Mesenchymal stem cell (in vitro differentiated cells and primary cell): ENCODE data around the gene CFLAR.
A peak's percentile ranks its signal among the peaks of the same experiment; 100 is the strongest.
"Not testable (repeated sequence)": the region's sequence is repeated elsewhere in the genome, so short reads cannot be mapped to it uniquely, and the experiment has no call there.

Source experiments
- DNase-seq: peaks from one replicate; pipeline ENCODE4 v3.0.0-alpha.2; 2013
- H2AFZ ChIP-seq: one replicate; pipeline ENCODE4 v1.6.1; 2013; ENCODE audit warnings: low read depth, mild to moderate bottlenecking, control low read depth, inconsistent platforms, low read length, moderate library complexity
- H2AK5ac ChIP-seq: 2 replicates; pipeline ENCODE4 v1.6.1; 2013; ENCODE audit warnings: low read length, moderate library complexity, mild to moderate bottlenecking, inconsistent platforms; ENCODE audit not compliant: severe bottlenecking
- H2BK120ac ChIP-seq: one replicate; pipeline ENCODE4 v1.6.1; 2013; ENCODE audit warnings: low read depth, mild to moderate bottlenecking, inconsistent platforms, low read length, moderate library complexity
- H2BK12ac ChIP-seq, 2 experiments: one replicate each; pipeline ENCODE4 v1.6.1; 2013; ENCODE audit warnings: inconsistent platforms in 2 of 2, low read length in 2 of 2, mild to moderate bottlenecking in 2 of 2, moderate library complexity in 2 of 2, control low read depth in 1 of 2
- H2BK15ac ChIP-seq: one replicate; pipeline ENCODE4 v1.6.1; 2013; ENCODE audit warnings: mild to moderate bottlenecking, low read depth, inconsistent platforms; ENCODE audit not compliant: poor library complexity, severe bottlenecking
- H2BK5ac ChIP-seq: 2 replicates; pipeline ENCODE4 v1.6.1; 2013; ENCODE audit warnings: low read depth, mild to moderate bottlenecking, low read length, control low read depth, inconsistent platforms; ENCODE audit not compliant: poor library complexity, severe bottlenecking
- H3K14ac ChIP-seq, 2 experiments: one replicate each; pipeline ENCODE4 v1.6.1; 2013; ENCODE audit warnings: inconsistent platforms in 2 of 2, low read length in 2 of 2, control low read depth in 1 of 2, mild to moderate bottlenecking in 1 of 2, moderate library complexity in 1 of 2
- H3K18ac ChIP-seq, 2 experiments: one replicate each; pipeline ENCODE4 v1.6.1; 2013; ENCODE audit warnings: inconsistent platforms in 2 of 2, low read length in 2 of 2, control low read depth in 1 of 2, low read depth in 1 of 2, mild to moderate bottlenecking in 1 of 2
- H3K23ac ChIP-seq, 2 experiments: one replicate each; pipeline ENCODE4 v1.6.1; 2013; ENCODE audit warnings: inconsistent platforms in 2 of 2, low read length in 2 of 2, mild to moderate bottlenecking in 2 of 2, moderate library complexity in 2 of 2, control low read depth in 1 of 2
- H3K27ac ChIP-seq: 2 replicates; pipeline ENCODE4 v1.5.1; 2013; ENCODE audit warnings: mild to moderate bottlenecking, moderate library complexity, low read length, control low read depth, inconsistent platforms; ENCODE audit not compliant: poor library complexity, severe bottlenecking
- H3K27me3 ChIP-seq, 2 experiments: 2 replicates each; pipeline versions ENCODE4 v1.6.1 to v1.7.0; 2013; ENCODE audit warnings: low read length in 2 of 2, mild to moderate bottlenecking in 2 of 2, moderate library complexity in 2 of 2, control low read depth in 1 of 2, inconsistent platforms in 1 of 2; ENCODE audit not compliant: control insufficient read depth in 1 of 2, insufficient read depth in 1 of 2
- H3K36me3 ChIP-seq, 2 experiments: 2 replicates each; pipeline versions ENCODE4 v1.6.1 to v1.7.0; 2013; ENCODE audit warnings: low read length in 2 of 2, control low read depth in 1 of 2, inconsistent platforms in 1 of 2, low read depth in 1 of 2, mild to moderate bottlenecking in 1 of 2; ENCODE audit not compliant: insufficient read depth in 2 of 2, control insufficient read depth in 1 of 2
- H3K4ac ChIP-seq, 2 experiments: one replicate each; pipeline ENCODE4 v1.6.1; 2013; ENCODE audit warnings: inconsistent platforms in 2 of 2, low read length in 2 of 2, mild to moderate bottlenecking in 2 of 2, moderate library complexity in 2 of 2, control low read depth in 1 of 2, low read depth in 1 of 2
- H3K4me1 ChIP-seq: 2 replicates; pipeline ENCODE4 v1.6.1; 2013; ENCODE audit warnings: low read depth, low read length, control low read depth; ENCODE audit not compliant: control insufficient read depth, insufficient read depth
- H3K4me2 ChIP-seq: 2 replicates; pipeline ENCODE4 v1.6.1; 2013; ENCODE audit warnings: low read length, mild to moderate bottlenecking, inconsistent platforms; ENCODE audit not compliant: poor library complexity, severe bottlenecking
- H3K4me3 ChIP-seq, 2 experiments: 2 replicates each; pipeline versions ENCODE4 v1.5.1 to v1.7.0; 2013; ENCODE audit warnings: low read length in 2 of 2, mild to moderate bottlenecking in 2 of 2, control low read depth in 1 of 2, low read depth in 1 of 2; ENCODE audit not compliant: insufficient read depth in 1 of 2
- H3K79me1 ChIP-seq: replicated peaks from 2 replicates; pipeline ENCODE4 v1.6.1; 2013; ENCODE audit warnings: mild to moderate bottlenecking, control low read depth, low read length, inconsistent platforms; ENCODE audit not compliant: poor library complexity, severe bottlenecking
- H3K9ac ChIP-seq: 2 replicates; pipeline ENCODE4 v1.7.0; 2013; ENCODE audit warnings: mild to moderate bottlenecking, low read length, moderate library complexity
- H3K9me3 ChIP-seq: 2 replicates; pipeline ENCODE4 v1.7.0; 2013; ENCODE audit warnings: mild to moderate bottlenecking, low read length; ENCODE audit not compliant: control insufficient read depth
- H4K8ac ChIP-seq: one replicate; pipeline ENCODE4 v1.6.1; 2013; ENCODE audit warnings: inconsistent platforms, mild to moderate bottlenecking, low read length, moderate library complexity
- H4K91ac ChIP-seq: one replicate; pipeline ENCODE4 v1.6.1; 2013; ENCODE audit warnings: mild to moderate bottlenecking, low read length, inconsistent platforms
- WGBS: methylation state at CpG from one replicate; pipeline ENCODE4 v1.1.7; 2013; ENCODE audit warnings: mixed read lengths; 5-methylcytosine and 5-hydroxymethylcytosine counted together

The CFLAR gene

GRCh38 chr2:201117735-201118094 is 1.8 kb downstream of the CFLAR start:
- H3K14ac ChIP-seq, H4K8ac ChIP-seq, H3K9me3 ChIP-seq, H3K27me3 ChIP-seq, H2BK12ac ChIP-seq, DNase-seq, H2AFZ ChIP-seq, H4K91ac ChIP-seq, H2BK5ac ChIP-seq, H3K36me3 ChIP-seq, H3K18ac ChIP-seq, H2BK15ac ChIP-seq, H3K4ac ChIP-seq, H2AK5ac ChIP-seq, H3K79me1 ChIP-seq, H3K23ac ChIP-seq: not testable (repeated sequence)
- Histone ChIP-seq H3K9ac (peak overlapping the region; percentile 100), H3K4me1 (peaks cover 12% of the 10 kb centered on the region), H3K4me2 (peak overlapping the region; percentile 84), H3K27ac (peak overlapping the region; percentile 98), H2BK120ac (peak overlapping the region; percentile 6), H3K4me3 (peak overlapping the region in 1 of 2 experiments; percentile 97)
- WGBS: 89% methylated on average over 12 of the region's 13 CpGs

GRCh38 chr2:201118121-201118960 is 2.4 kb downstream of the CFLAR start:
- Histone ChIP-seq H3K9ac (peak overlapping the region; percentile 100), H3K36me3 (no peaks in the 10 kb centered on the region), H3K14ac (no peak overlapping the region), H2AFZ (no peak overlapping the region), H2AK5ac (no peak overlapping the region), H2BK5ac (no peak overlapping the region), H3K4me1 (peaks cover 12% of the 10 kb centered on the region), H4K91ac (peak overlapping the region; percentile 40), H2BK120ac (no peak overlapping the region), H3K27ac (peak overlapping the region; percentile 98), H3K79me1 (peaks cover 3% of the 10 kb centered on the region), H3K4me3 (peak overlapping the region; percentile 54 to 97), H3K18ac (peak overlapping the region; percentile 23 to 90), H3K23ac (peak overlapping the region in 1 of 2 experiments; percentile 87), H3K4ac (peak overlapping the region; percentile 5 to 47), H2BK15ac (peak overlapping the region; percentile 35), H3K4me2 (peak overlapping the region; percentile 63), H4K8ac (peak overlapping the region; percentile 78), H2BK12ac (peak overlapping the region in 1 of 2 experiments; percentile 91), H3K27me3 (no peaks in the 10 kb centered on the region), H3K9me3 (no peaks in the 10 kb centered on the region)
- peak; percentile 88 for DNase-seq
- 32% methylated on average over 48 of the region's 48 CpGs for WGBS

GRCh38 chr2:201118961-201119854 is 3.2 kb downstream of the CFLAR start:
- H3K79me1 ChIP-seq: peaks cover 2% of the 10 kb centered on the region
- H4K8ac ChIP-seq: no peak overlapping the region
- peaks cover 0 to 6% of the 10 kb centered on the region in 2 experiments for H3K36me3 ChIP-seq
- H3K14ac ChIP-seq: no peak overlapping the region
- peak overlapping the region; percentile 54 to 97 for H3K4me3 ChIP-seq
- 42% methylated on average over 11 of the region's 12 CpGs for WGBS
- peak overlapping the region in 1 of 2 experiments; percentile 38 for H3K18ac ChIP-seq
- H3K27ac ChIP-seq: peak overlapping the region; percentile 98
- H2AFZ ChIP-seq: no peak overlapping the region
- H3K4me2 ChIP-seq: peak overlapping the region; percentile 63
- peak overlapping the region; percentile 100 for H3K9ac ChIP-seq
- H2BK12ac ChIP-seq: no peak overlapping the region
- peak overlapping the region in 1 of 2 experiments; percentile 47 for H3K4ac ChIP-seq
- peak overlapping the region; percentile 40 for H4K91ac ChIP-seq
- no peak overlapping the region for H3K23ac ChIP-seq
- peaks cover 14% of the 10 kb centered on the region for H3K4me1 ChIP-seq
- H2AK5ac ChIP-seq: no peak overlapping the region
- no peaks in the 10 kb centered on the region for H3K27me3 ChIP-seq
- H2BK15ac ChIP-seq: peak overlapping the region; percentile 35
- peak; percentile 62 for DNase-seq
- H2BK5ac ChIP-seq: no peak overlapping the region
- H2BK120ac ChIP-seq: no peak overlapping the region
- no peaks in the 10 kb centered on the region for H3K9me3 ChIP-seq

- Histone ChIP-seq H4K8ac (no peak overlapping the region), H3K79me1 (no peaks in the 10 kb centered on the region), H3K18ac (no peak overlapping the region), H2AK5ac (no peak overlapping the region), H3K27ac (no peak overlapping the region), H3K36me3 (peaks cover 0 to 6% of the 10 kb centered on the region in 2 experiments), H2BK15ac (no peak overlapping the region), H3K9ac (peak overlapping the region; percentile 3), H3K14ac (no peak overlapping the region), H2BK5ac (no peak overlapping the region), H3K4me3 (peak overlapping the region in 1 of 2 experiments; percentile 25), H2BK12ac (no peak overlapping the region), H4K91ac (no peak overlapping the region), H3K4me2 (no peak overlapping the region), H2AFZ (no peak overlapping the region), H3K23ac (no peak overlapping the region), H3K4me1 (peaks cover 22% of the 10 kb centered on the region), H3K9me3 (no peaks in the 10 kb centered on the region), H2BK120ac (no peak overlapping the region), H3K27me3 (no peaks in the 10 kb centered on the region), H3K4ac (no peak overlapping the region)
- DNase-seq: no peak
- WGBS: 100% methylated on average over 1 of the region's 1 CpG
These were observed 6.3 kb downstream of the CFLAR start for GRCh38 chr2:201122276-201122675.
